ENCODE data around the gene JSRP1.

Gene JSRP1

DNA sequence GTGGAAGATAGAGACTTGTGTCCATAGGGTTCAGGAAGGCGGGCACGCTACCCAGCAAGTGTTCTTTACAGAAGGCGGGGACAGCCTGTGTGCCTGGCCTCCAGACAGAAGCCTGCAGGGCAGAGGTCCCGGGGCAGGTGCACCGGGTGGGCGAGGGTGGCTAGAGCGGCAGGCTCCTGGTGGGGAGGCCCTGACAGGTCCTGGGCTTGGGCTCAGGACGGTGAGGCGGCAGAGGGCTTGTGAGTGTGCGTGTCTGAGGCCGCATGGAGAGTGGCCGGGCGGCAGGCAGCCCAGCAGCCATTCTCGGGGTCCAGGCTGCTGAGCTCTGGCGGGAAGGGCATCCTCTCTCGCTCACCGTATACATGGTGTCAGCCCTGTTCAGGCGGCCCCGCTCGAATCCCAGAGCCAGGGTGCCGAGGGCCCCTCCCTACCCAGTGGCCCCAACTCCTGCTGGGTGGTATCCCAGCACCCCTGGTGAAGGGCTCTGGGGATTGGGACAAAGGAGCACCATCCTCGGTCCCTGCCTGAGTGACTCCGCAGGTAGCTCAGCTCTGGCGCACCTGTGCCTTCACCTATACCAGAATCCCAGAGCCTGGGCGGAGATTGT, 10.1 kb downstream of the JSRP1 start:
- no peak for DNase-seq

DNA sequence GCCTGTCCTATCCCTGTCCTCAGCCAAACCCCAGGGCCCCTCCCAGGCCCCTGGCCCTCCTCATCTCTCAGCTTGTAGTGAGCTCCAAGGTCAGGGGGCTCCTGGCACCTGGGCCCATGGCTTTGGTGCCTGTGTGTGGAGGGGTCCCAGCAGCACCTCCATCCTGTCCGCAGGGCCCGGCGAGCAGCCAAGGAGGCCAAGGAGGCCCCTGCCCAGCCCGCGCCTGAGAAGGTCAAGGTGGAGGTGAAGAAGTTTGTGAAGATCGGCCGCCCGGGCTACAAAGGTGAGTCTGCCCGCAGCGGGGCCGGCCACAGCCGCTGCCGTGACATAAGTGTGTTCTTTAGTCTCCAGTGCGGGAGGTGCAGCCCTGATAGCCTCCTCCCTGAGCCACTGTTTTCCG, 10.9 kb downstream of the JSRP1 start:
- DNase-seq, result no peak

DNA sequence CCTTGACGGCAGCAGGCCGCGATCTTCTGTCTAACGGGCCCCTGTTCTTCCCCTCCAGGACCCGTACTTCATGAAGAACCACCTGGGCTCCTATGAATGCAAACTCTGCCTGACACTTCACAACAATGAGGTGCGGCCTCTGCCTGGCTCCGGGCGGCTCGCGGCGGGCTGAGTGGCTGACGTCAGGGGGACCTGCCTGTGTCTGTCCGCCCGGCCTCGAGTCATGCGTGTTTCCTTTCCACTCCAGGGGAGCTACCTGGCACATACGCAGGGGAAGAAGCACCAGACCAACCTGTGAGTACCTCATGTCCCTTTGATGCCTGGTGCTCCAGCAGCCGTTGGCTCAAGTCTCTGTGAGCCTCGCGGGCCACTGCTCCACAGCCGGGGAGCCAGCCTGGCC, 11.7 kb downstream of the JSRP1 start:
- DNase-seq, result no peak

DNA sequence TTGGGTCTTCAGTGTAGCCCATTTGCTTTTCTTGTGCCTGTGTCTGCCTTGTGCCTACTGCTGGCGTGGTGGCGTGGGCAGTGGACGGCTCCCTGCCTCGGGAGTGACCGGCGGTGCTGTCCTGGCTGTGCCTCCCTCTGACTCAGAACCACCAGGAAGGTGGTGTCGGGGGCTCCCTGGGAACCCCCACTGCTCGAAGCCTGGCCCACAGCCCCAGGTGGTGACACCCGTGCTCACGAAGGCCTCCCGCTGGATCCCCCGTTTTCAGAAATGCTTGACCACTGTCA, 12.1 kb downstream of the JSRP1 start:
- DNase-seq, result no peak

DNA sequence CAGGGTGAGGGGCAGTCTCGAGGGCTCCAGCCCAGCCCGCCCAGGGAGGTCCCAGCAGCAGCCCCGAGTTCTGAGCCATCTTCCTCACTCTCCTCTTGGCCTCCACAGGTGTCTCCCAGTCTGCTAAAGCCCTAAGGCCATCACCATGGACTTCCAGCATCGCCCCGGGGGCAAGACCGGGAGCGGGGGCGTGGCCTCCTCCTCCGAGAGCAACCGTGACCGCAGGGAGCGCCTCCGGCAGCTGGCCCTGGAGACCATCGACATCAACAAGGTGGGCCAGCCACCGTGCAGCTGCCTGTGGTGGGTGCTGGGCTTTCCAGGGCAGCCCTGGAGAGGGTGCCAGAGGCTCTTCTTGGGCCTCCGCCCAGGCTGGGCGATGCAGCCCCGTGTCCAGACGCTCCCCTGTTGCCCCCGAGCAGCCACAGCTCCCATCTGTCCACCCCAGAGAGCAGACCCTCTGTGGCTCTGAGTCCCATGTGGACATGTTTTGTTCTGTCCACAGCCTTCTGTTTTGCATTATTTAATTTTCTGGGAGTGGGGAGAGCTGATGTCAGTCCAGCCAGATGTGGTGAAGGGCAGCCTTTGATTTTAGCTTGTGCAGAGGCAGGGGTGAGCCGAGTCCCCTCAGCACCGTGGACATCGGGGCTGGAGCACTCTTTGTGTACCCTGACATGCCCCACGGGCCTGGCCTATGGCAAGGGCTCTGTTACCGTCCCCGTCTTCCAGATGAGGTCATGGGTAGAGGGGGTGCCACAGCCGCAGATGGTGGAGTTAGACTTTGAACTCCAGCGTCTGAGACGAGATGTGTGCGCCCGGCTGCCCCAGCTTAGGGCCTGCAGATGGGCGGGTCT, 12.7 kb downstream of the JSRP1 start:
- DNase-seq, result no peak

DNA sequence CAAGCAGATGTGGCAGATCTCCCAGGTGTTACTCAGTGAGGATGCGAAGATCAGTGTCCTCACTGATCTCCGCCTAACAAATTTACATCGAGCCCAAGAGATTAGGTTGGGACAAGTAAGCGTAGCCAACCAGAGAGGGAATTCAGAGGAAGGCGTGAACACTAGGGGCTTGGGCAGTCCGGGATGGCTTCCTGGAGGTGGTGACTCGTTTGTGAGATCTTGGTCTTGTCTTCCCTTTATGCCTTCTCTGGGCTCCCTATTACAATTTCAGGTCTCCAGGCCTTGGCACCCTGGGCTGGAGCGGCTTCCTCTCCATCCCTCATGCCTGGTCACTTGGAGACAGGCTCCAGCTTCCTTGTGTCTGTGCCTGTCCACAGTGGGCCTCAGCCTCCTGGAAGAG, 13.4 kb downstream of the JSRP1 start:
- no peak for DNase-seq

DNA sequence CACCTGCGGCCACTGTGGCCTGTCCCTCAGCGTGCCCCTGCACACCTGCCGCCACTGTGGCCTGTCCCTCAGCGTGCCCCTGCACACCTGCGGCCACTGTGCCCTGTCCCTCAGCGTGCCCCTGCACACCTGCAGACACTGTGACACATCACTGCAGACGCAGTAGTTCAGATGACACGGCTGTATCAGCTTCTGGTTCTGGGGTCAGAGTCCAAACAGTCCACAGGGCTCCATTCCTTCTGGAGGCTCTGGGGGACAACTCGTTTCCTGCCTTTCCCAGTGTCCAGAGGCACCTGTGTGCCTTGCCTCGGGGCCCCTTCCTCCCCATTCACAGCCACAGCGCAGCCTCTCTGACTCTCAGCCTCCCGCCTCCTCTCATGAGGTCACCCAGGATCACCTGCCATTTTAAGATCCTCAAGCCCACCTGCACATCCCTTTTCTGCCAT, 14.1 kb downstream of the JSRP1 start:
- no peak for DNase-seq

DNA sequence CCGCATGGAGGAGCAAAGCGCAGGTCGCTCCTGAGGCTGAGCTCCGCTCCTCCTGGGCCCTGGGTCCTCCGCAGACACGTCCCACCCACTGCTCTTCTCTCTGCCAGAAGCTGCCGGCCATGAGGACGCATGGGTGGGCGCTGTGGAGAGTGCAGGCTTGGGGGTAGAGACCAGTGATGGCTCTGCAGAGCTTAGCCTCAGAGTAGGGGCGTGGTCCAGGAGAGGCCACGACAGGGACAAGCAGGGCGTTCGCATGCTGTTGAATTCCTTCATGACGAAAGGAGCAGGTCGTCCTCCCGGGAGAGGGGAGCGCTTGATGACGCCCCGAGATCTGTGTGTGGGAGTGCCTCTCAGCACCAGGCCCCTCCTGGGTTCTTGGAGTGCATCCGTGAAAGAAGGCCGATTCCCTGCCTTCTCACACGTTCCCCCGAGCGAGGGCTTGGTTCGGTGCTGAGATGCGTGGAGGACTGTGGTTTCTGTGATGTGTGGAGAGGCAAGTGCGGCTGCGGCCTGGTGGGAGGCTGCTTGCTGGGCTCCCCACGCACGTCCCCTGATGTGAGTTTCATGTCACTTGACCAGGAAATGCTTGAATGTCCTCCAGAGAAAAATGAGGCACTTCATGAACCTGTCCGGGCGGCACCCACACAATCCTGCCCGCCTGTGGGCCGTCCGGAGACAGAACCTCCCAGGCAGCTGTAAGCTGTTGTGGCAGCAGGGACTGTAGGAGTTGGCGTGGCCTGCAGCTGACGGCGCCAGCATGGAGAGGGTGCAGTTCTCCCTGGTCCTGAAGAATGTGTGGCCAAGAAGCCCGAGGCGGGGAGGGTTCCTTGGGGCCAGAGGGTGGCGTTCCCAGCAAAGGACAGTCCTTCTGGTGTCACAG, 15.1 kb downstream of the JSRP1 start:
- no peak for DNase-seq

DNA sequence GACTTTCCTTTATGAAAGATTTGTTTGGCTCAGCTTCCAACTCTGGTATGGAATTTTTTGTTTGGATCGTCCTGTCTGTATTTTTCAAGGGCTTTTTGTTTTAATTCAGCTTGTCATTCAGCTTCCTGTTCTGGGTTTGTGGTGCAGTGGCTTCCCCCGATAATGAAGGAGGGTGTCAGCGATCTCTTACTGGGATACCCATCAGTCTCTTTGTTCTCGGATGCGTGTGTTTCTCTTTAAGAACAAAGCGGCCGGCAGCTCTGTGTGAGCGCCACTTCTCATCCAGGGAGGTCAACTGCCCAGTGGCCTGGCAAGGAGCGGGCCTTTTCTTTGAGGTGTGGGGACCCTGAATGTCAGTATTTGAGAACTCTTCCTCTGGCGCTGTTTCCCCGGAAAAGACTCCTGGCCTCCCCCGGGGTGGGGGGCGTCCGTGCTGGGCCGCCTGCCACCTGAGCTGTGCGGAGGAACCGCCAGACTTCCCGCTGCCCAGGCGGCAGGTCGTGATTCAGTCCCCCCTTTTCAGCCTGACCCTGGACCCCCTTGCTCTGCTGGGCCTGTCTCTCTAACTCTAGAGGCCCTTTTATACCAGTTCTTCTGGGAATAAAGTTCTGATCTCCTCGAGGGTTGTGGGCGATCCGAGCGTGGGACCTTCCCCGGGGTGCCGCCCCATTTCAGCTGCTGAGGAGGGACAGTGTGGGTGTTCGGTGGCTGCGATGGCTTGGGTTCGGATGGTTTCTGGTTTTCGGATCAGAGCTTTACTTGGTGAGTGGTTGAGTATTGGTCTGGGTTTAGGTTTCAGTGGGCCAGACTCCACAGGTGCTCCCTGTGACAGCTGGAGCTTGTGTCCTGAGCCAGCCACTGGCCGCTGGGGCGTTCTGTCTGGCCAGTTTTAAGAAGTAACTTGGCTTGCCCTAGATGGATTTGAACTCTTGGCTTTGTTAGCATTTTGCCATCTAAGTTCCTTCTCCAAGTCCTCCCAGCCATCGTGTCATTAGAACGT, 16.1 kb downstream of the JSRP1 start:
- no peak for DNase-seq

DNA sequence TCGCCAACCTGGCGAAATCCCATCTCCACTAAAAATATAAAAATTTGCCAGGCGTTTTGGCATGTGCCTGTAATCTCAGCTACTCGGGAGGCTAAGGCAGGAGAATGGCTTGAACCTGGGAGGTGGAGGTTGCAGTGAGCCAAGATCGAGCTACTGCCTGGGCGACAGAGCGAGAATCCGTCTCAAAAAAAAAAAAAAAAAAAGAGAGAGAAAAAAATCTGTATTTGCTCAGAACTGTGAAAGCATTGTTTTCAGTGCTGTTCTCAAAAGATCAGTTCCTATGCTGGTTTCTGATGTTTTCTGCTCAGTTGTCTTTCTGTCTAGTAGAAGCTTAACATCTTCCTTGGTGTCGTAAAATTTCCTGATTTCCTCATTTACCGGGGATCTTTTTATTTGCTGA, 17.0 kb downstream of the JSRP1 start:
- no peak for DNase-seq

DNA sequence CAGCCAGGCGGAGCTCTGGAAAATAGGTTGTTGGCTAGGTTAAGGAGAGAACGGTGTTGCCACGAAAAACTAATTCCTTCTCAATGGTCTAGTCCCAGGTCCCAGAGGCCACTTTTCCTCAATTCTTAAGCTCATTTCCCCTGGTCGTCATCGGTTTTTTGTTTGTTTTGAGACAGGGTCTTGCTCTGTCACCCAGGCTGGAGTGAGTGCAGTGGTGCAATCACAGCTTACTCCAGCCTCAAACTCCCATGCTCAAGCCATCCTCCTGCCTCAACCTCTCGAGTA, 18.4 kb downstream of the JSRP1 start:
- no peak for DNase-seq

DNA sequence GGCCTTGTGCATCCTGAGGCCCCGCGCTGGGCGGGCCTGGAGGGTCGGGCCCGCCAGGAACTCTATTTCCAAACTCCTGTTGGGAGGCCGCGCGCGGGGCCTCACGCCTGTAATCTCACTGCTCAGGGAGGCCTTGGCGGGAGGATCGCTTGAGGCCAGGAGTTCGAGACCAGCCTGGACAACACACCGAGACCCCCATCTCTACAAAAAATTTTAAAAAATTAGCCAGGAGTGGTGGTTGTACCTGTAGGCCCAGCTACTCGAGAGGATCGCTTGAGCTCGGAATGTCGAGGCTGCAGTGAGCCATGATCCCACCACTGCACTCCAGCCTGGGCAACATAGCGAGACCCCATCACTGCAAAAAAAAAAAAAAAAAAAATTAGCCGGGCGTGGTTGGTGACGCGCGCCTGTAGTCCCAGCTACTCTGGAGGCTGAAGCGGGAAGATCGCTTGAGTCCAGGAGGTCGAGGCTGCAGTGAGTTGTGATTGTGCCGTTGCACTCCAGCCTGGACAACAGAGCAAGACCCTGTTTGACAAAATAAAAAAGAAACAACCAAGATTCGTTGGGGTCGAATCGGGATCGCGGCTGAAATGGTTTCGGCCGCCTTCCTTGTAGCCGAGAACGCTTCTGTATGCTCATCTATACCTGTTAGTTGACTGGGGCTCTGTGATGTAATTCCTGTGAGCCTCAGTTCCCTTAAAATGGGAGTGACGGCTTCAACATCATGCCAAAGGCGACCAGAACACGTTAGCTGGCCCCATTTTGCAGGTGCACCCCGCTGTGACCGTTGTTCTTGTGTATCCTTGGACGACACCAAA, 19.0 kb downstream of the JSRP1 start:
- DNase-seq, result no peak

DNA sequence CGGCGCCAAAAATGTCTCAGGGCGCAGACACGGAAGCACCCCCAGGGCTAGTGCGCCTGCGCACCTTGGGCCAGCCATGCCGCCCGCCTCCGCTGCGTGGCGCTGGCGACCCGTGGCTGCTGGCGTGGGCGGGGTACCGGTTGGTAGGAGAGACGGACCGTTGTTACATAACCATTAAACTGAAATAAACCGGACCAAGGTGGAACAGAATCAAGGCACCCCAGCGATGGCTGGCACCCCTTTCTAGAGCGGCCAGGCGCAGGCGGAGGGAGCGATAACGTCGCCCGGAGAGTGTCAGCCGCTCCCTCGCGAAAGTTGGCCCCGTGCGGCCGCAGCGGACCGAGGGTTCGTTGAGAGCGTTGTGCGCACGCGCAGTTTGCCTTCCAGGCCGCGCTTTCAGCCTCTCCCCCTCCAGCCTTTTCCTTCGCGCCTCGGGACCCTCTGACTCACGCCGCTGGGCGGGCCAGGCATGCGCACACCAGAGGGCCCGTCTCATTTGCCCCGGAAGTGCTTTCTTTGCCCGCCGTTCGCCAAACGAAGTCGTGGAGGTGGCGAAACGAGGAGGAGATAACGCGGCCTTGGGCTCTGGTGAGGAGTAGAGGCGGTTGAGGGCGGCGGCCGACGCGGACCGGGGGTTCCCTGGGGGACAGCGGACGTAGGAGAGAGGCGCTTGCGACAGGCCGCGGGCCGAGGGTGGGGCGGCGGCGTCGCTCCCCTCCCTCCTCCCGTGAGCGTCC, 19.7 kb downstream of the JSRP1 start, which contains the start of the genes PLEKHJ1 and SF3A2:
Gene PLEKHJ1, minus strand, starts transcription at position 16 of the 737 bp plus-strand sequence. CDS start 81 bp downstream, outside the sequence.
Gene SF3A2, plus strand, starts transcription at position 511 of the 737 bp plus-strand sequence. CDS start 6,595 bp downstream, outside the sequence.
- DNase-seq, result peak; percentile 90

DNA sequence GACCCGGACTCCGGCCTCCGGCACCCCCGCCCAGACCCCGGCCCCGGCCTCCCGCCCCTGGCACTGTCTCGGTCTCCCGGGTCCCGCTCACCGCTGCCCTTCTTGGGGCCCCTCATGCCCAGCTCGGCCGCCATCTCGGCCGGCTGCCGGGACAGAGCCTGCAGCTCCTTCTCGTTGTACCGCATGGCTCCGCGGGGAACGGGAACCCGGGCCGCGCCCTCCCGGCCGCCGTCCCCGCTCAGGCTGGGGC, 20.2 kb downstream of the JSRP1 start:
- no peak for DNase-seq

DNA sequence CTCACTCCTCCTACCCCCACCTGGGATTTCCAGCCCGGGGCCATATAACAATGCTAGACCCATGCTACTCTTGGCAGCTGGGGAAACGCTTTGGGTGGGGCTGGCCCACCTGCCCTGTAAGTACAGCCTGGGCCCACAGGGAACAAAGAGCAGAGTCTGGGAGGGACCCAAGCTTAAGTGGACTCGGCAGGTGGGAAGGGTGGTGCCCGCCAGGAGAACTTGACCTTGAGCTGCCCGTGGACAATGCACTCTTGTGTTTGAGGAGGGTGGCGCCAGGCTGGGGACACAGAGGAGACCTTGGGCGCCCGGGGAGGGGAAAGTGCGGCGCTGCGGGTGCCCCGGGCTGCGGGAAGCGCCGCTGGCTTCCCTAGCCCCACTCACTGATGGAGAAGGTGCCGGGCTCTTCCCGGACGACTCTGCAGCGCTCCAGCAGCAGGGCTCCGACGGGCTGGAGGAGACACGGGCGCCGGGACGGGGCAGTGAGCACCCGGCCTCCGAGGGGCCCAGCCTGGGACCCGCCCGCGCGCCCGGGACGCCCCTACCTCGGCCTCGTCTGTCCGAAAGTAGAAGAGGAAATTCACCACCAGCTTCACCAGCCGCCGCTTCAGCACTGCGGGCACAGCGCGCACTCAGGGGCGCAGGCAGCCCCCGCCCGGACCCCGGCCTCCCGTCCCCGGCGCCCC, 20.7 kb downstream of the JSRP1 start:
- peak; percentile 57 for DNase-seq

DNA sequence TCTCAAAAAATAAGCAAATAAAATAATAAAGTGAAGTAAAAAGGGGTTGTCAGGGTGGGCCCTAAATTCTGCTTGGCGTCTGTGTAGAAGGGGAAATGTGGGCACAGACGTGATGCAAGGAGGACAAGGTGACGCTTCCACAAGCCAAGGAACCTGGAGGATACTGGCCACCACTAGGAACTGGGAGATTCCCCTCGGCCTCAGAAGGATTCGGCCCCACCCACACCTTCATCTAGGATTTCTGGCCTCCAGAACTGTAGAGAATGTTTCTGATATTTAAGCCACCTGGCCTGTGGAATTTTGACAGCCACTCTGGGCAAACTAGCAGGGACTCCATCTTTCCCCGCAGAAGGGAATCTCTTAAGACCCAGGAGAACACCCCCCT, 21.2 kb downstream of the JSRP1 start:
- no peak for DNase-seq

DNA sequence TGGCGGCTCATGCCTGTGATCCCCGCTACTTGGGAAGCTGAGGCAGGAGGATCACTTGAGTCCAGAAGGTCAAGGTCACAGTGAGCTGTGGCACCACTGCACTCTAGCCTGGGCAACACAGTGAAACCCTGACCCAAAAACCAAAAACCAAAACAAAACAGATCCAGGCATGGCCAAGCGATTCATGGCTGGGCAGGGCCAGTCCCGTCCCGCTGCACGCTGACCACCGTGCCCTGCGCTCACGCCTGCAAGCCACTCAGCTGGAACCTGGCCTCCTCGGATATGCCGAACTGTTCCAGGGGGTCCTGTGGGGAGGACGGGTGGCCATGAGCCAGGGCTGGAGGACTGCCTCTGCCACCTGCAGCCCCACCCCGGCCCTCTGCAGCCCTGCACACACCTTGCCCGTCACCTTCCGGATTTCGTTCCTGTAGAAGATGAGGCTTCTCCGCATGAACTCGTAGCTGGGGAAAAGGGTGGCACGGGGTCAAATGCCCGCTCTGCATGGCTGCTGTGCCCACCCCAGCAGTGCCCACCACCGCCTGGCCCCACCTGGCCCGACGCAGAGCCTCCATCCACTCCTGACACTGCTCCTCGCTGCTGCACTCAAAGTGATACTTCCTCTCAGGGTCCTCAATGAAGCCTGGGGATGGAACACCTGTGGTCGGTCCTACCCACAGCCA, 22.5 kb downstream of the JSRP1 start:
- DNase-seq, result no peak

DNA sequence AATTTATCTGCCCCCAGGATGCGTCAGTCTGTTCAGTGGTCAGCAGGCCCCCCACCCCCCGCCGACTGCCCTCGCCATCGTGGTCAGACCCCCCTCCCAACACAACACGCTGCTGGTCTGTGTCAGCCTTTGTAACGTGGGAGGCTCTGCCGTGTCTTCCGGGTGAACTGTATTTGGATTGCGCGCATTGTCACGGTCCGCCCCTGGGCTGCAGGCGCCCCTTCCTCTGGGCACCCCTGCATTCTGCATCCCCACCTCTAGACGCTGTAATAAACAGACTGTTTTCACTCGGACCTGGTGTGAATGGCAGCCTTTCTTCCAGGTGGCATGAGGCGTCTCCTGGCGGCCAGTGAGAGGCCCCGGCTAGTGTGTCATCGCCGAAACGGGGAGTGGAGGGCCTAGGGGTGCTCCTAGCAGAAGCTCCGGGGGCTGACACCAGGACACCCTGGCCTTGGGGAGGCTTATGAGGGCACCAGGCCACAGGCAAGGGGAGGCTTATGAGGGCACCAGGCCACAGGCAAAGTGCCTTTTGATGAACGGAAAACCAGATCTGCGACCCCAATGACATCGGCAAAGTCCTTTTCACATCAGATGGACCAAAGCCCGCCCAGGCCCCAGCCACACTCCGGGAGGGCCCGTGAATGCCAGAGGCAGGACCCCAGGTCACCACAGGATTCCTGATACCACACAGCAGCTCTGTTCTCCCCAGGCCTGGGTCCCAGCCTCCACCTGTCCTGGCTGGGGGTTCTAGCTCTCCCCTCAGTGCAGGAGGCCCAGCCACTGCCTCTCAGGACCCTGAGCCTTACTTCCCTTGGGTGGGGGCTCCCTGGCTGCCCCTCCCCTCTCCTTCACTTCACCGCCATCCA, 23.7 kb downstream of the JSRP1 start:
- no peak for DNase-seq

DNA sequence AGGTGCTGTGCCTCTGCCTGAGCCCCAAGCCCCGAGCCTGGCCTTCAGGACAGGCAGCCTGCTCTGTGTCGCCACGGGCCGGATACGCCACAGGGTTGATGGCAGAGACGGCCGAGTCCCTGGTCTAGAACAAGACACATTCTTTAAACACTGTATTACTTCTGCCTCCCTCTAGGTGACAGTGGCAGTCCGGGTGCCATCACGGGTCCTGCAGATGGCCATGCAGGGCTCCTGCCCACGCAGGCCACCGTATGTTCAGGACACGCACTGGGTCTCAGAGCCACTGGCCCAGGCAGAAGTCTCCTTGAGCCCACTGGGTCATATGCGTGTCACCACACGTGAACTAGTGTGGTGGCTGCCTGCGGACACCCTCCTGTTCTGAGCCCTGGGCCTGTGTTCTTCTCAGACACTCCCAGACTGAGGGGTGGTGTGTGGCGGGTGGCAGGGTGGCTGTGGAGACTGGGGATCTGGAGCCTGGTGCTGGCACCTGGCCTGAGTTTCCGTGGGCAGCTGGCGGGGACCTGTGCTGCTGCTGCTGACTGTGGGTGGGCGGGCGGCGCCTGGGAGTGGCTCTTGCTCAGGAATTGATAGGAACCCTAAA, 24.5 kb downstream of the JSRP1 start:
- DNase-seq, result peak; percentile 13

Data from SHP77 treated with DMSO at 0.1 percent for 48 hours (cell line).